PC-3 (cell line): ENCODE data around the gene CHST8. TPM values are rescaled to one million over a fixed set of nuclear protein-coding genes. Genes with fewer than 3 reads are reported as not detected.

ENCODE experiments used
- ATAC-seq: fragments of 200-7000 bp; cut with Tn5 transposase; 2 replicates; pipeline ENCODE4 v1.9.1; 2020; ENCODE audit warnings: mild to moderate bottlenecking, moderate library complexity
- BruUV-seq: library from RNA; stranded (reverse); fragments of 400-500 nt; replicated peaks from 2 replicates; lab custom pipeline; 2021; lab: Mats Ljungman, UMichigan
- CTCF ChIA-PET: fragments of 300-600 bp; sonication (Branson Sonifier 250); formaldehyde crosslinking; loops from one replicate; lab custom pipeline; 2022; ENCODE audit warnings: antibody characterized with exemption; lab: Charles Lee
- POLR2A ChIA-PET: fragments of 300-600 bp; sonication (Branson Sonifier 250); formaldehyde crosslinking; loops from one replicate; lab custom pipeline; 2022; ENCODE audit warnings: antibody characterized with exemption; ENCODE audit not compliant: unreplicated experiment; lab: Charles Lee
- DNase-seq: peaks from one replicate; pipeline ENCODE4 v3.0.0-alpha.2; 2015
- H2AFZ ChIP-seq: fragments of 300-600 bp; sonication (generic); 2 replicates; pipeline ENCODE4 v1.6.0; 2016; ENCODE audit warnings: antibody characterized with exemption, low read length
- H3F3A ChIP-seq: fragments of 300-600 bp; sonication (generic); one replicate; pipeline ENCODE4 v1.6.0; 2017; ENCODE audit warnings: antibody characterized with exemption, low read length, control low read depth, mild to moderate bottlenecking; ENCODE audit not compliant: unreplicated experiment
- H3K27ac ChIP-seq: fragments of 300-600 bp; sonication (generic); 2 replicates; pipeline ENCODE4 v1.5.1; 2016; ENCODE audit warnings: mild to moderate bottlenecking, low read length
- H3K27me3 ChIP-seq: fragments of 300-600 bp; sonication (generic); 2 replicates; pipeline ENCODE4 v1.6.1; 2016; ENCODE audit warnings: low read length, mixed read lengths
- H3K36me3 ChIP-seq: fragments of 300-600 bp; sonication (generic); 2 replicates; pipeline ENCODE4 v1.6.1; 2016; ENCODE audit warnings: low read depth, mixed run types, low read length, mixed read lengths
- H3K4me1 ChIP-seq: fragments of 300-600 bp; sonication (generic); 2 replicates; pipeline ENCODE4 v1.5.1; 2016; ENCODE audit warnings: low read length; ENCODE audit not compliant: insufficient read depth
- H3K4me2 ChIP-seq: fragments of 300-600 bp; sonication (generic); 2 replicates; pipeline ENCODE4 v1.6.0; 2016; ENCODE audit warnings: low read length
- H3K4me3 ChIP-seq: fragments of 300-600 bp; sonication (generic); 2 replicates; pipeline ENCODE4 v1.5.1; 2016; ENCODE audit warnings: mild to moderate bottlenecking, low read length, mixed read lengths
- H3K79me2 ChIP-seq: fragments of 300-600 bp; sonication (generic); 2 replicates; pipeline ENCODE4 v1.6.1; 2017; ENCODE audit warnings: low read length, mixed read lengths
- H3K9ac ChIP-seq: fragments of 300-600 bp; sonication (generic); 2 replicates; pipeline ENCODE4 v1.6.0; 2016; ENCODE audit warnings: mild to moderate bottlenecking, low read length
- H3K9me2 ChIP-seq: fragments of 300-600 bp; sonication (generic); replicated peaks from 2 replicates; pipeline ENCODE4 v1.6.1; 2016; ENCODE audit warnings: mixed run types, low read length, mixed read lengths
- H3K9me3 ChIP-seq: fragments of 300-600 bp; sonication (generic); 2 replicates; pipeline ENCODE4 v1.6.1; 2016; ENCODE audit warnings: low read length, mixed read lengths
- H4K20me1 ChIP-seq: fragments of 300-600 bp; sonication (generic); 2 replicates; pipeline ENCODE4 v1.6.1; 2016; ENCODE audit warnings: low read length, mixed read lengths
- EZH2 ChIP-seq: fragments of 300-600 bp; sonication (generic); IDR thresholded peaks from one replicate; pipeline ENCODE4 v1.6.1; 2017; ENCODE audit warnings: antibody characterized with exemption, mild to moderate bottlenecking, low read length; ENCODE audit not compliant: unreplicated experiment
- EZH2phosphoT487 ChIP-seq: fragments of 300-600 bp; sonication (generic); IDR thresholded peaks from 2 replicates; pipeline ENCODE4 v1.6.1; 2018; ENCODE audit warnings: mild to moderate bottlenecking, antibody characterized with exemption, low read length, borderline replicate concordance
- intact Hi-C: fragments of 100-400 bp; cut with micrococcal nuclease; formaldehyde crosslinking; loops from 2 replicates; pipeline ENCODE4 v1.9.0; 2023
- total RNA-seq: library from RNA; depleted of rRNA; stranded (reverse); fragments of >200 nt; gene quantifications from 2 replicates; pipeline ENCODE4 v1.2.3, GENCODE V29; 2014
- TF ChIP-seq, protein P1 (sequence below): fragments of 300-600 bp; sonication (generic); conservative IDR thresholded peaks from 2 replicates; pipeline ENCODE4 v1.5.1; 2017; ENCODE audit warnings: antibody characterized with exemption, low read depth, mild to moderate bottlenecking, low read length

The CHST8 gene
- total RNA-seq, 1 experiment from 2014 or later: 0.36 TPM

DNA sequence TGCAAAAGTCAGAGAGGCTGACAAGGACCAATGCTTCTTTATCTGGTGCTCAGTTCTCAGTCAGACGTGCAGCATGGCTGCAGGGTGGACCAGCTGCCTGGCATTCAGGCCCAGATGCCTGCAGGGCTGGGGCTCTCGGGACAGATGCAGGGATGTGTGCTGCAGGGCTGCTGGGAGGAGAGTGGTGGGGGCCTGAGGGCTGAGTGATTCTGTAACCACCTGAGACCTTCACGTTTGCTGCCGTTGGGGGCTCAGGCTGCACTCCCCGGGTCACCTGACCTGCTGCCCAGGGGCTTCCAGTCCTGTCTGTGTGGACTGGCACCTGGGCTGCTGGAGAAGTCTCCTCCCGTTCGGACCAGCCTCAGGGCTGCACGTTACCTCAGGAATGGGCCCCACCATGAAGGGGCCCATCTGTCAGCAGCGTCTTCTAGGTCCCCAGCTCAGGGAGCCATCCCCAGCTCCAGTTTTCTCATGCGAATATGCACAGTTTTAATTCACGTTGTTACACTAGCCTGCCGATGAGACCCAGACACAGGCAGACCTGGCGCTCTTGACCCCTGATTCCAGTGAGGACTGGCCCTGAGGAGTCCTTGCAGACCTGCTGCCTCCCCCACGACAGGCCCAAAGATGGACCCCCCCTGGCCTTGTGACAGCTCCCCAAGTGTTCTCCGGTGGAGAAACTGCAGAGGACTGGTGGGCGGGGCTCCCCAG is 191.8 kb downstream of the CHST8 start:
- BruUV-seq: no TSS peak
- intact Hi-C loops: no loop called here
- CTCF ChIA-PET: no interaction called here

DNA sequence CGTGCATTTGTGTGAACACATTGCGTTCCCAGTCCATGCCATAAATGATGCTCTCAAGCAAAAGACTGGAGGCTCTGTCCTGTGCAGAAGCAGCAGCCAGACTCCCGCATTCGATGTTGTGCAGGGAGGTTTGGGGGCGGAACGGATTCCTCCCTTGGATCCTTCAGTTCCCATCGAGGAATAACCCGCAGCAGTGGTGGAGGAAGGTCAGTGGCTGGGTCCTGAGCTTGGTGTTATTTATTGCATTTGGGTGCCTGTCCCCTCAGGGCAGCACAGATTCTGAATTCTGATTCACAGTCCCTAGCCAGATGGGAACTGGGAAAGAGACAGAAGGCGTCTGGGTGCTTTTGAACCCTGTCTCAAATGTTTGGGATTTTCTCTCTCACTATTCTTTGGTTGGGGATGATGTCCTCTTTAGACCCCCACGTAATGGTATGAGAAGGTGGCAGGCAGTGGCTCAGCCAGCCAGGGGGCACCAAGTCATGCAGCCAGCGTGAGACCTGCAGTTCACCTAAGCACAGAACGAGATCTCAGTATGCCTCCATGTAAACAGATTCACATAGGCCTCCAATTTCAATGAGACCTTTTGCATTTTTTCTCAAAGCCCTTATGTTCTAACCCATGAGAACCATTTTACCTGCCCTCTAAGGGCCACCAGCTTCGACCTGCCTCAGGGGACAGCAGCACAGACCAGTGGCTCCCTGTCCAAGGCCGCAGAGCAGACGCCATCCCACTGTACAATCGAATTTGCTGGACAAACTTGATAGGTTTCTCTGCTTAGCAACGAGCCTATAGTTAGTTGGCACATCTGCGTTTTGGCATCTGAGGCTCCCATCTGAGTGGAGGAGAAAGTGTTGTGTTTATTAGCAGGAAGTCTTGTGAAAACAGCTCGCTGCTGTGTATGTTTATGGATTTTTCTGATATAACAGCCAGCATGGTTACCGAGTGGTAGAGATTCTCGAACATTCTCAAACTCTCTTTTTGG is 192.7 kb downstream of the CHST8 start:
- intact Hi-C loops: no loop called here
- H3K79me2 ChIP-seq: no peaks in the 10 kb centered on the region
- no peaks in the 10 kb centered on the region for H4K20me1 ChIP-seq
- CTCF ChIA-PET: no interaction called here
- H3K4me1 ChIP-seq: peaks cover 8% of the 10 kb centered on the region
- H3K36me3 ChIP-seq: no peaks in the 10 kb centered on the region; the same call in 1 of the 2 replicates
- ATAC-seq (no peak), DNase-seq (no peak)
- no peaks in the 10 kb centered on the region for H3K9me3 ChIP-seq
- H2AFZ ChIP-seq: no peak overlapping the region
- no peaks in the 10 kb centered on the region for H3K9me2 ChIP-seq
- TF ChIP-seq, protein P1, sequence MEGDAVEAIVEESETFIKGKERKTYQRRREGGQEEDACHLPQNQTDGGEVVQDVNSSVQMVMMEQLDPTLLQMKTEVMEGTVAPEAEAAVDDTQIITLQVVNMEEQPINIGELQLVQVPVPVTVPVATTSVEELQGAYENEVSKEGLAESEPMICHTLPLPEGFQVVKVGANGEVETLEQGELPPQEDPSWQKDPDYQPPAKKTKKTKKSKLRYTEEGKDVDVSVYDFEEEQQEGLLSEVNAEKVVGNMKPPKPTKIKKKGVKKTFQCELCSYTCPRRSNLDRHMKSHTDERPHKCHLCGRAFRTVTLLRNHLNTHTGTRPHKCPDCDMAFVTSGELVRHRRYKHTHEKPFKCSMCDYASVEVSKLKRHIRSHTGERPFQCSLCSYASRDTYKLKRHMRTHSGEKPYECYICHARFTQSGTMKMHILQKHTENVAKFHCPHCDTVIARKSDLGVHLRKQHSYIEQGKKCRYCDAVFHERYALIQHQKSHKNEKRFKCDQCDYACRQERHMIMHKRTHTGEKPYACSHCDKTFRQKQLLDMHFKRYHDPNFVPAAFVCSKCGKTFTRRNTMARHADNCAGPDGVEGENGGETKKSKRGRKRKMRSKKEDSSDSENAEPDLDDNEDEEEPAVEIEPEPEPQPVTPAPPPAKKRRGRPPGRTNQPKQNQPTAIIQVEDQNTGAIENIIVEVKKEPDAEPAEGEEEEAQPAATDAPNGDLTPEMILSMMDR: no peak
- no peak for TF ChIP-seq EZH2phosphoT487
- no peak for TF ChIP-seq EZH2
- H3K9ac ChIP-seq: no peak overlapping the region
- no peak overlapping the region for H3K4me3 ChIP-seq
- no TSS peak for BruUV-seq
- H3K27me3 ChIP-seq: no peaks in the 10 kb centered on the region
- H3K4me2 ChIP-seq: no peak overlapping the region
- no peaks in the 10 kb centered on the region for H3F3A ChIP-seq
- no peak overlapping the region for H3K27ac ChIP-seq
- POLR2A ChIA-PET: no interaction called here

More for the DNA sequence above, 191.8 kb downstream of the CHST8 start:
- Histone ChIP-seq H3K9me3 (no peaks in the 10 kb centered on the region), H3K27me3 (no peaks in the 10 kb centered on the region), H3K4me3 (no peak overlapping the region), H3K36me3 (no peaks in the 10 kb centered on the region; the same call in 1 of the 2 replicates), H3K4me1 (peaks cover 4% of the 10 kb centered on the region; the same call in 1 of the 2 replicates), H3K79me2 (no peaks in the 10 kb centered on the region), H4K20me1 (no peaks in the 10 kb centered on the region), H3K9me2 (no peaks in the 10 kb centered on the region), H2AFZ (no peak overlapping the region), H3F3A (no peaks in the 10 kb centered on the region), H3K9ac (no peak overlapping the region), H3K27ac (no peak overlapping the region), H3K4me2 (no peak overlapping the region)
- ATAC-seq: no peak
- POLR2A ChIA-PET: no interaction called here
- TF ChIP-seq, protein P1: no peak
- TF ChIP-seq EZH2phosphoT487 (no peak), EZH2 (no peak)
- DNase-seq: no peak
